GM12875 (cell line): Measurements from ENCODE around the gene BCL3.
"Not testable (repeated sequence)": the region's sequence is repeated elsewhere in the genome, so short reads cannot be mapped to it uniquely, and the experiment has no call there.

Experiments
- H3K4me3 ChIP-seq: one replicate; pipeline ENCODE4 v1.5.1; 2011; ENCODE audit warnings: low read depth, low read length, control low read depth
- TF ChIP-seq, protein P1 (sequence below): IDR thresholded peaks from 2 replicates; pipeline ENCODE4 v1.5.1; 2011; ENCODE audit warnings: low read depth, mild to moderate bottlenecking, control low read depth, inconsistent platforms, low read length, moderate library complexity, borderline replicate concordance; ENCODE audit not compliant: insufficient read depth

Gene BCL3

DNA sequence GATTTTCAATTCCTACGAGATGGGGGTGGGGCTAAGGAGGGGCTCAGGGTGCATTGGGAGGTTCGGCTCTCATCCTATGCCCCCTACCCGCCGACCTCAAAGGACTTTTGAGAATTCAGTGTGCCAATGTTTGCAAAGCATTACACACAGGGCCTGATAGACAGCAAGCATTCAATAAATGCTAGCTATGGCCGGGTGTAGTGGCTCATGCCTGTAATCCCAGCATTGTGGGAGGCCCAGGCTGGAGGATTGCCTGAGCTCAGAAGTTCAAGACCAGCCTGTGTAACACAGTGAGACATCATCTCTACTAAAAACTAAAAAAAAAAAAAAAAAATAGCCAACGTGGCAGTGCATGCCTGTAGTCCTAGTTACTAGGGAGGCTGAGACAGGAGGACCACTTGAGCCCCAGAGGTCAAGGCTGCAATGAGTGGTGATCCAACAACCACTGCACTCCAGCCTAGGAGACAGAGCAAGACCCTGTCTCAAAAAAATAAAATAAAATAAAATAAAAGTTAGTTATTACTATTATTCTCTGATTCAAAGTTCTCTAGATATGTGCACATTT, 27.2 kb downstream of the BCL3 start:
- TF ChIP-seq, protein P1, sequence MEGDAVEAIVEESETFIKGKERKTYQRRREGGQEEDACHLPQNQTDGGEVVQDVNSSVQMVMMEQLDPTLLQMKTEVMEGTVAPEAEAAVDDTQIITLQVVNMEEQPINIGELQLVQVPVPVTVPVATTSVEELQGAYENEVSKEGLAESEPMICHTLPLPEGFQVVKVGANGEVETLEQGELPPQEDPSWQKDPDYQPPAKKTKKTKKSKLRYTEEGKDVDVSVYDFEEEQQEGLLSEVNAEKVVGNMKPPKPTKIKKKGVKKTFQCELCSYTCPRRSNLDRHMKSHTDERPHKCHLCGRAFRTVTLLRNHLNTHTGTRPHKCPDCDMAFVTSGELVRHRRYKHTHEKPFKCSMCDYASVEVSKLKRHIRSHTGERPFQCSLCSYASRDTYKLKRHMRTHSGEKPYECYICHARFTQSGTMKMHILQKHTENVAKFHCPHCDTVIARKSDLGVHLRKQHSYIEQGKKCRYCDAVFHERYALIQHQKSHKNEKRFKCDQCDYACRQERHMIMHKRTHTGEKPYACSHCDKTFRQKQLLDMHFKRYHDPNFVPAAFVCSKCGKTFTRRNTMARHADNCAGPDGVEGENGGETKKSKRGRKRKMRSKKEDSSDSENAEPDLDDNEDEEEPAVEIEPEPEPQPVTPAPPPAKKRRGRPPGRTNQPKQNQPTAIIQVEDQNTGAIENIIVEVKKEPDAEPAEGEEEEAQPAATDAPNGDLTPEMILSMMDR = no peak
- no peak overlapping the region for H3K4me3 ChIP-seq

DNA sequence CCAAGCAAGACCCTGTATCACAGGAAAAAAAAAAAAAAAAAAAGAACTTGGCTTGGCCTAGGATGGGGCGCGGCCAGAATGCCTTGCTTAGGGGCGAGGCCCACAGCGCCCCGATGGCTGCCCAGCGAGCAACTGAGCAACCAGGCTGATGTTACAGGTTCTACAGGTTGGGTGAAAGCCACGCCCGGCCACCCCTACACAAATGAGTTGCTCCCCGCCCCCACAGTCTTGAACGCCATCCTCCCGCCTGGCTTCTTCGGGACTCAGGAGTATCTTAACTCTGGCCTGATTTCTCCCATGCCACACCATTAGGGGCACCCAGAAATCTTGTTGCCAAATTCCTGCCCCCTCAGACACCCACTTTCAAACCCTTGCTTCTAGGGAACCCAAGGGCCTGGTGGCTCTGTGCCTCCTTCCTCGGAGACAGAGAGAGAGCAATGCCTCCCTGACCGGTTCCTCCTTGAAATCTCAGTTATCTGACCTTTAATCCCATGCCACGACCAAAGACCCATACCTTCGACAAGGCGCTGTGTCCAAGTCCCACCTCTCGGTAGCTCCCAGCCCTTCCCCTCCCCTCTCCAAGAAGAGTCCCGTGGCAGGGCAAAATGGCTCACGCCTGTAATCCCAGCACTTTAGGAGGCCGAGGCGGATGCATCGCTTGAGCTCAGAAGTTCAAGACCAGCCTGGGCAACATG, 28.0 kb downstream of the BCL3 start:
- H3K4me3 ChIP-seq = no peak overlapping the region
- TF ChIP-seq, protein P1 = no peak

DNA sequence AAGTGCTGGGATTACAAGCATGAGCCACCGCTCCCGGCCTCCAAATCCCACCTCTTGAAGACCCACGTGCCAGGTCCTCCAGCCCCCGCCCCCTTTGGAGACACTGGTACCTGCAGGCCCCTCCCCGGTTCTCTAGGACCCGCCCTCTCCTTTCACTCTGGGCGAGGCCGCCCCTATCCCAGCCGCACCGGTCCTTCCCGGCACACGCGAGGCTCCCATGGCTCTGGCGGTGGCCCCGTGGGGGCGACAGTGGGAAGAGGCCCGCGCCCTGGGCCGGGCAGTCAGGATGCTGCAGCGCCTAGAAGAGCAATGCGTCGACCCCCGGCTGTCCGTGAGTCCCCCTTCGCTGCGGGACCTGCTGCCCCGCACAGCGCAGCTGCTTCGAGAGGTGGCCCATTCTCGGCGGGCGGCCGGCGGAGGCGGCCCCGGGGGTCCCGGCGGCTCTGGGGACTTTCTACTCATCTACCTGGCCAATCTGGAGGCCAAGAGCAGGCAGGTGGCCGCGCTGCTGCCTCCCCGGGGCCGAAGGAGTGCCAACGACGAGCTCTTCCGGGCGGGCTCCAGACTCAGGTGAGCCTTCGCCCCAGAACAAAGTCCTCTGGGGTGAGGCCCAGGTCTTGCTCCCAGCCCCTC, 29.3 kb downstream of the BCL3 start, which contains the start of gene CBLC:
Gene CBLC, plus strand, starts transcription at position 176 of the 633 bp plus-strand sequence. Its CDS starts 42 bp downstream, at position 218.
- no peak within 1 kb of the TSS for H3K4me3 ChIP-seq
- TF ChIP-seq, protein P1 = no peak

DNA sequence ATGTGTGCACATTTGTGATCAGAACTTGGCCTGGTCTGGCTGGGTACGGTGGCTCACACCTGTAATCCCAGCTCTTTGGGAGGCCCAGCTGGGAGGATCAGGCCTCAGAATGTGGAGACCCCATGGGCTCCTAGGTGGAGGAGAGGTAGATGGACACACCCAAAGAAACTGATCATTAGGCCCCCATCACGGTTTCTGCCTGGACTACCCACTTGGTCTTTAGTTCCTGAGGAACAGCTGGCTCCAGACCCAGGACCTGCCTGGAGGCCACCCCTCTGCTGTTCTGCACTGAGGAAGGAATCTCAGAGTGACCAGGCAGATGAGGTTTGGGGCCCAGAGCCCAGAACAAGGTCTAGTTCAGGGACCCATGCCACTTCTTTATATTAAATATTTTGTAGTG, 30.6 kb downstream of the BCL3 start:
- TF ChIP-seq, protein P1 = no peak
- H3K4me3 ChIP-seq = no peak overlapping the region

DNA sequence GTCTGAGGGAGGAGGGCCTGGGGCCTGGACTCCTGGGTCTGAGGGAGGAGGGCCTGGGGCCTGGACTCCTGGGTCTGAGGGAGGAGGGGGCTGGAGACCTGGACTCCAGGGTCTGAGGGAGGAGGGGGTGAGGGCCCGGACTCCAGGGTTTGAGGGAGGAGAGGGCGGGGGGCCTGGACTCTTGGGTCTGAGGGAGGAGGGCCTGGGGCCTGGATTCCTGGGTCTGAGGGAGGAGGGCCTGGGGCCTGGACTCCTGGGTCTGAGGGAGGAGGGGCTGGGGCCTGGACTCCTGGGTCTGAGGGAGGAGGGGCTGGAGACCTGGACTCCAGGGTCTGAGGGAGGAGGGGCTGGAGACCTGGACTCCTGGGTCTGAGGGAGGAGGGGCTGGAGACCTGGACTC, 33.2 kb downstream of the BCL3 start:
- H3K4me3 ChIP-seq = not testable (repeated sequence)

DNA sequence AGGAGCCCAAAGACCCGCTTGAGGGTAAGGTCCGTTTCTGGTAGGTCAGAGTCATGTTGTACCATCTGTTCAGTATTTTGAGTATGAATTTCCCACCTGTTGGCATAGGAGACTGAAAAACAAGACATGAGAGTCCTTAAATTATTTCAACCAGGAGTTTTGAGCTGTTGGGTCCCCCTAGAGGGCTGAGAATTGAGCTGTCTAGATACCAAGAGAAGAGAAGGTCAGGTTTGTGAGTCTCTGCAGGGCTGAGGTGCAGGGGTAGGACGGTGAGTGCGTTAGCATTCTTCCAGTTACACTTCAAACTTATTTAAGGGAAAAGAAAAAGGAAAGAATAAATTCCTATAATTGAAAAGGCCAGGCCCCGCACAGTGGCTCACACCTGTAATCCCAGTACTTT, 34.2 kb downstream of the BCL3 start:
- H3K4me3 ChIP-seq = no peak overlapping the region
- TF ChIP-seq, protein P1 = no peak

DNA sequence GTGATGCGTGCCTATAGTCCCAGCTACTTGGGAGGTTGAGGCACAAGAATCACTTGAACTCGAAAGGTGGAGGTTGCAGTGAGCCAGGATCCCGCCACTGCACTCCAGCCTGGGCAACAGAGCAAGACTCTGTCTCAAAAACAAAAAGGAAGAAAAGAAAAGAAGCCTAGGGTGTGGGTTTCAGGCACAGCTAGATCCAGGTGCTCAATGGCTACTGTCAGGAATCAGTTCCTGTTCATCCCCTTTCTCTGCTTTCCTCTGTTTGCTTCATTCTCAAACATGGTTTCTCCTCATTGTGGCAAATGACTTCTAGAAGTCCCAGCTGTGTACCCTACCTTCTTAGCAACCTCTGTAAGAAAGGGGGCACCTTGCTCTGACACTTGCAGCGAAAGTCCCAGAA, 35.0 kb downstream of the BCL3 start:
- H3K4me3 ChIP-seq = no peak overlapping the region
- TF ChIP-seq, protein P1 = no peak
